ENCODE results near the gene GPR50. TPM values are rescaled to one million over a fixed set of nuclear protein-coding genes. Genes with fewer than 3 reads are reported as not detected.

The GPR50 gene
- total RNA-seq, 1 donor, result not detected

GRCh38 chrX:151153667-151154066 is 22.7 kb upstream of the GPR50 start:
- no peak overlapping the region for H3K4me2 ChIP-seq (ENCODE audit: insufficient read depth, low read length)
- H3K36me3 ChIP-seq (ENCODE audit: insufficient read depth, low read length), result no peaks in the 10 kb centered on the region
- H3K79me2 ChIP-seq (ENCODE audit: insufficient read depth, low read length), result no peaks in the 10 kb centered on the region
- H3K27me3 ChIP-seq (ENCODE audit: insufficient read depth, low read length), result no peaks in the 10 kb centered on the region
- TF ChIP-seq CTCF (IDR thresholded peaks at IDR 0.05; ENCODE audit: extremely low read depth, low read depth, low read length), result no peak
- no peak overlapping the region for H3K4me3 ChIP-seq (ENCODE audit: insufficient read depth, low read length)
- no peaks in the 10 kb centered on the region for H4K20me1 ChIP-seq (ENCODE audit: insufficient read depth, low read length)
- H3K9me3 ChIP-seq (ENCODE audit: low read depth, low read length), result no peaks in the 10 kb centered on the region
- no peaks in the 10 kb centered on the region for H3K4me1 ChIP-seq (ENCODE audit: insufficient read depth, low read length)
- DNase-seq (ENCODE audit: insufficient read length, low spot score, missing footprints), result no peak
- H3K27ac ChIP-seq (ENCODE audit: low read depth, low read length), result no peak overlapping the region
- no peak overlapping the region for H2AFZ ChIP-seq (ENCODE audit: low read length)

GRCh38 chrX:151155234-151155633 is 21.1 kb upstream of the GPR50 start:
- H3K4me1 ChIP-seq (ENCODE audit: insufficient read depth, low read length), result no peaks in the 10 kb centered on the region
- H4K20me1 ChIP-seq (ENCODE audit: insufficient read depth, low read length), result no peaks in the 10 kb centered on the region
- DNase-seq (ENCODE audit: insufficient read length, low spot score, missing footprints), result no peak
- no peaks in the 10 kb centered on the region for H3K27me3 ChIP-seq (ENCODE audit: insufficient read depth, low read length)
- no peak for TF ChIP-seq CTCF (IDR thresholded peaks at IDR 0.05; ENCODE audit: extremely low read depth, low read depth, low read length)
- no peak overlapping the region for H3K4me2 ChIP-seq (ENCODE audit: insufficient read depth, low read length)
- no peak overlapping the region for H2AFZ ChIP-seq (ENCODE audit: low read length)
- H3K36me3 ChIP-seq (ENCODE audit: insufficient read depth, low read length), result no peaks in the 10 kb centered on the region
- H3K79me2 ChIP-seq (ENCODE audit: insufficient read depth, low read length), result no peaks in the 10 kb centered on the region
- H3K4me3 ChIP-seq (ENCODE audit: insufficient read depth, low read length), result no peak overlapping the region
- no peak overlapping the region for H3K27ac ChIP-seq (ENCODE audit: low read depth, low read length)
- H3K9me3 ChIP-seq (ENCODE audit: low read depth, low read length), result no peaks in the 10 kb centered on the region

GRCh38 chrX:151161690-151162089 is 14.7 kb upstream of the GPR50 start:
- no peak overlapping the region for H3K27ac ChIP-seq (ENCODE audit: low read depth, low read length)
- no peak for DNase-seq (ENCODE audit: insufficient read length, low spot score, missing footprints)
- no peaks in the 10 kb centered on the region for H3K79me2 ChIP-seq (ENCODE audit: insufficient read depth, low read length)
- H3K9me3 ChIP-seq (ENCODE audit: low read depth, low read length), result no peaks in the 10 kb centered on the region
- H3K36me3 ChIP-seq (ENCODE audit: insufficient read depth, low read length), result no peaks in the 10 kb centered on the region
- no peak overlapping the region for H2AFZ ChIP-seq (ENCODE audit: low read length)
- H3K4me2 ChIP-seq (ENCODE audit: insufficient read depth, low read length), result no peak overlapping the region
- no peaks in the 10 kb centered on the region for H3K4me1 ChIP-seq (ENCODE audit: insufficient read depth, low read length)
- TF ChIP-seq CTCF (IDR thresholded peaks at IDR 0.05; ENCODE audit: extremely low read depth, low read depth, low read length), result no peak
- H3K4me3 ChIP-seq (ENCODE audit: insufficient read depth, low read length), result no peak overlapping the region
- H3K27me3 ChIP-seq (ENCODE audit: insufficient read depth, low read length), result no peaks in the 10 kb centered on the region
- no peaks in the 10 kb centered on the region for H4K20me1 ChIP-seq (ENCODE audit: insufficient read depth, low read length)

GRCh38 chrX:151167791-151168345 is 8.5 kb upstream of the GPR50 start:
- Histone ChIP-seq H3K4me1 (ENCODE audit: insufficient read depth, low read length) (no peaks in the 10 kb centered on the region), H3K9me3 (ENCODE audit: low read depth, low read length) (no peaks in the 10 kb centered on the region), H3K27me3 (ENCODE audit: insufficient read depth, low read length) (no peaks in the 10 kb centered on the region), H3K4me2 (ENCODE audit: insufficient read depth, low read length) (no peak overlapping the region), H3K27ac (ENCODE audit: low read depth, low read length) (no peak overlapping the region), H3K79me2 (ENCODE audit: insufficient read depth, low read length) (no peaks in the 10 kb centered on the region), H3K4me3 (ENCODE audit: insufficient read depth, low read length) (no peak overlapping the region), H2AFZ (ENCODE audit: low read length) (no peak overlapping the region), H3K36me3 (ENCODE audit: insufficient read depth, low read length) (no peaks in the 10 kb centered on the region), H4K20me1 (ENCODE audit: insufficient read depth, low read length) (no peaks in the 10 kb centered on the region)
- DNase-seq (ENCODE audit: insufficient read length, low spot score, missing footprints), result no peak
- no peak for TF ChIP-seq CTCF (IDR thresholded peaks at IDR 0.05; ENCODE audit: extremely low read depth, low read depth, low read length)

All from osteoblast (primary cell).